Peyer's patch (tissue), 4 donors: ENCODE data around the gene FTO. TPM values are rescaled to one million over a fixed set of nuclear protein-coding genes. Genes with fewer than 3 reads are reported as not detected.

ENCODE experiments used
- DNase-seq, 3 donors: peaks; one replicate each; pipeline ENCODE4 v3.0.0-alpha.2; 2017 to 2019
- H3K27ac ChIP-seq, 4 donors: fragments of 200-600 bp; sonication (generic); one replicate each; pipeline ENCODE4 v1.5.1; 2016 to 2019
- H3K27me3 ChIP-seq, 2 donors: fragments of 200-600 bp; sonication (generic); one replicate each; pipeline ENCODE4 v1.5.1; 2019
- H3K36me3 ChIP-seq, 3 donors: fragments of 200-600 bp; sonication (generic); one replicate each; pipeline ENCODE4 v1.5.1; 2016 to 2019
- H3K4me1 ChIP-seq, 4 donors: fragments of 200-600 bp; sonication (generic); one replicate each; pipeline ENCODE4 v1.5.1; 2016 to 2019
- H3K4me3 ChIP-seq, 4 donors: fragments of 200-600 bp; sonication (generic); 1 replicate in 3 of 4; 2 replicates in 1 of 4; pipeline ENCODE4 v1.5.1; 2016 to 2019; ENCODE audit warnings: mild to moderate bottlenecking in 1 of 4
- H3K9me3 ChIP-seq, 4 donors: fragments of 200-600 bp; sonication (generic); one replicate each; pipeline ENCODE4 v1.5.1; 2016 to 2019; ENCODE audit warnings: mild to moderate bottlenecking in 1 of 4
- POLR2A ChIP-seq, 2 donors: fragments of 450-650 bp; IDR thresholded peaks; one replicate each; pipeline ENCODE4 v1.5.1; 2017; ENCODE audit warnings: antibody characterized with exemption in 2 of 2, mild to moderate bottlenecking in 2 of 2, moderate library complexity in 2 of 2
- total RNA-seq, 4 donors: library from RNA; depleted of rRNA; stranded (reverse); fragments of >200 nt; gene quantifications; one replicate each; pipeline ENCODE4 v1.1.0, GENCODE V29; 2016
- TF ChIP-seq, protein P1 (sequence below), 6 experiments: fragments of 450-650 bp in 4 of 6; fragments of 200-600 bp in 2 of 6; sonication (generic) in 1 of 6; IDR thresholded peaks; one replicate each; pipeline ENCODE4 v1.5.1; 2017 to 2019; ENCODE audit warnings: antibody characterized with exemption in 6 of 6, mild to moderate bottlenecking in 3 of 6, moderate library complexity in 1 of 6

FTO gene
- 10 to 100 TPM; 37.0 to 95.7 (median 45.1) TPM for total RNA-seq

DNA sequence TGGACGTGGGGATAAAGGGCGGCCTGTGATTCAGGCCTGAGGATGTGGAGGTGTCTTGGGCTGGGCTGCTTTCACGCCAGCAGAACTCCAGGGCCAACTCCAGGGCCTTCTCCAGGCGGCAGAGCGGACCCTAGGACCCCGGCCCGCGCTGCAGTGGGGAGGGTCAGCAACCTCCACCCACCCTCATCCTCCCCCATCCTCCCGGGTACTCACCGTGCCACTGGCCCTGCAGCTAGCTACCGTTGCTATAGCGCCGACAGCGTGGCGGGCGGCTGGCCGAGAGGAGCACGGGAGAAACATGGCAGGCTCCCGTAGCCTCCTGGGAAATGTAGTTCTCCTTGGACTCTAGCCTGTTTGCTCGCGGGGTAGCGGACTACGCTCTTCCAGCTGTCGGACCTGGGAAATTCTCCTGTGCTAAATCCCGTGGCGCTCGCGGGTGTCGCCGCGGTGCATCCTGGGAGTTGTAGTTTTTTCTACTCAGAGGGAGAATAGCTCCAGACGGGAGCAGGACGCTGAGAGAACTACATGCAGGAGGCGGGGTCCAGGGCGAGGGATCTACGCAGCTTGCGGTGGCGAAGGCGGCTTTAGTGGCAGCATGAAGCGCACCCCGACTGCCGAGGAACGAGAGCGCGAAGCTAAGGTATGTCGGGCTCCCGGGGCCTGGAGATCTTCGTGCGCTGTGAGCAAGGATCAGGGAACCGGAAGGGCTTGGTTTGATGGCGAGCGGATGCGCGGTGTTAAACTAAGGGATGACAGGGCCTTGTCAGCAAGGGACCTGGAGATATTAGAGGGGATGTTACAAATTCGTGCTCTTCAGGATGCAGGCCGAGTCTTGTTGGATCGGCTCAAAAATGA, at the start of gene FTO, which contains the start of gene RPGRIP1L:
FTO (plus strand) TSS at position 567 of the 855 bp plus-strand sequence.
RPGRIP1L (minus strand) TSS at position 270 of the 855 bp plus-strand sequence. CDS start 3,136 bp downstream, outside the sequence.
- no peaks in the 10 kb centered on the region for H3K27me3 ChIP-seq
- peaks cover 0 to 19% (median 4%) of the 10 kb centered on the region in 4 donors for H3K4me1 ChIP-seq
- DNase-seq: peak; percentile 98 to 100 (median 98)
- H3K36me3 ChIP-seq: no peaks in the 10 kb centered on the region
- no peak for TF ChIP-seq POLR2A (IDR thresholded peaks at IDR 0.05)
- TF ChIP-seq, protein P1, sequence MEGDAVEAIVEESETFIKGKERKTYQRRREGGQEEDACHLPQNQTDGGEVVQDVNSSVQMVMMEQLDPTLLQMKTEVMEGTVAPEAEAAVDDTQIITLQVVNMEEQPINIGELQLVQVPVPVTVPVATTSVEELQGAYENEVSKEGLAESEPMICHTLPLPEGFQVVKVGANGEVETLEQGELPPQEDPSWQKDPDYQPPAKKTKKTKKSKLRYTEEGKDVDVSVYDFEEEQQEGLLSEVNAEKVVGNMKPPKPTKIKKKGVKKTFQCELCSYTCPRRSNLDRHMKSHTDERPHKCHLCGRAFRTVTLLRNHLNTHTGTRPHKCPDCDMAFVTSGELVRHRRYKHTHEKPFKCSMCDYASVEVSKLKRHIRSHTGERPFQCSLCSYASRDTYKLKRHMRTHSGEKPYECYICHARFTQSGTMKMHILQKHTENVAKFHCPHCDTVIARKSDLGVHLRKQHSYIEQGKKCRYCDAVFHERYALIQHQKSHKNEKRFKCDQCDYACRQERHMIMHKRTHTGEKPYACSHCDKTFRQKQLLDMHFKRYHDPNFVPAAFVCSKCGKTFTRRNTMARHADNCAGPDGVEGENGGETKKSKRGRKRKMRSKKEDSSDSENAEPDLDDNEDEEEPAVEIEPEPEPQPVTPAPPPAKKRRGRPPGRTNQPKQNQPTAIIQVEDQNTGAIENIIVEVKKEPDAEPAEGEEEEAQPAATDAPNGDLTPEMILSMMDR (IDR thresholded peaks at IDR 0.05): peak in 4 of 6 experiments; percentile 11 to 37 (median 29)
- H3K4me3 ChIP-seq: peak within 1 kb of the TSS; percentile 55 to 72 (median 59)
- H3K9me3 ChIP-seq: no peaks in the 10 kb centered on the region
- peak within 1 kb of the TSS; percentile 28 to 70 (median 50) for H3K27ac ChIP-seq

DNA sequence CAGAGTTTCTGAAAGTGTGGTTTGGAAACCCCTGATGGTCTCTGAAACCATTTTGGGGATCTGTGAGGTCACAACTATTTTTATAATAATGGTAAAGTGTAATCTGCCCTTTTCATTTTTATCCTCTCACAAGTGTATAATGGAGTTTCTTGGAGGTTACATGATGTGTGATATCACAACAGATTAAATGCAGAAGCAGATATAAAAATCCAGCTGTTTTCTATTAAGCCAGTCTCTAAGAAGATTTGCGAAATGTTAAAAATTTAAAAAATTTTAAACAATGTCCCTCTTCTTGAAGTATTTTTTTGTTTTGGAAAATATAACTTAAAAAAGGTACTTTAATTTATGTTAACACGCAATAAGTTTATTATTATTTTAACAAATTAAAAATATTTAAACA, 49.0 kb upstream of the FTO start:
- Histone ChIP-seq H3K36me3 (peaks cover 0 to 7% (median 0%) of the 10 kb centered on the region in 3 donors), H3K27ac (no peak overlapping the region), H3K4me1 (no peaks in the 10 kb centered on the region), H3K4me3 (no peak overlapping the region), H3K9me3 (no peaks in the 10 kb centered on the region), H3K27me3 (no peaks in the 10 kb centered on the region)
- TF ChIP-seq POLR2A (IDR thresholded peaks at IDR 0.05): no peak
- TF ChIP-seq, protein P1 (IDR thresholded peaks at IDR 0.05): no peak
- DNase-seq: no peak

GRCh38 chr16:53662072-53662471, 41.9 kb upstream of the FTO start:
- Histone ChIP-seq H3K4me3 (no peak overlapping the region), H3K4me1 (no peaks in the 10 kb centered on the region), H3K27ac (no peak overlapping the region), H3K36me3 (no peaks in the 10 kb centered on the region), H3K27me3 (no peaks in the 10 kb centered on the region), H3K9me3 (no peaks in the 10 kb centered on the region)
- TF ChIP-seq POLR2A (IDR thresholded peaks at IDR 0.05): no peak
- TF ChIP-seq, protein P1 (IDR thresholded peaks at IDR 0.05): no peak
- no peak for DNase-seq

DNA sequence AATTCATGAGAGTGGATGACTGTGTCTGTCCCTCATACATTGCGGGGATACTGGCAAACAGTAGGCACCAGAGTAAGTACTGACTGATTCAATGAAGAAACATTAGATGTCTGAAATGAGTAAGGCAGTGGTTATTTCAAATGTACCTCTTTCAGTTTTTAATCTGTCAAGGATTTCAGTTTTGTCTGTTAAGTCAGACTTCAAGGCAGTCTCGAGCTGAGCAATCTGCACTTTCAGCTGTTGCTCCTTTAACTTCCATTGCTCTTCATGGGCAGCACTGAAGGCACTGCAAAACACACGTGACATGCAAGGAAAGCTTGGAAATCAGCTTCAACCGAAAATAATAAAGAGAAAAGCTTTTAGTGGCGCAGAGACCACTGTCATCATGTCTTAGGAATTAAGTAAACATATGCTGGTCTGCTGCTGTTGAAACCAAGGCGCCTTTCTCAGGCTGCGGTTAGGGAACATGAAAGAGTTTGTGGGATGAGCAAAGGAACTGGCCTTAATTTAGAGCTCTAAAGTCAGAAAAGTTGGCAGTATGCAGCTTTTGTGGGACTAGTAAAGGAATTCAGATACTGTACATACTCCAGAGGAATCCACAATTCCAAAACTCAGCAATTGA, 39.1 kb upstream of the FTO start:
- Histone ChIP-seq H3K36me3 (no peaks in the 10 kb centered on the region), H3K4me1 (no peaks in the 10 kb centered on the region), H3K27ac (no peak overlapping the region), H3K9me3 (no peaks in the 10 kb centered on the region), H3K27me3 (no peaks in the 10 kb centered on the region), H3K4me3 (no peak overlapping the region)
- no peak for DNase-seq
- TF ChIP-seq POLR2A (IDR thresholded peaks at IDR 0.05): no peak
- TF ChIP-seq, protein P1 (IDR thresholded peaks at IDR 0.05): no peak

GRCh38 chr16:53666786-53667415, 37.1 kb upstream of the FTO start:
- Histone ChIP-seq H3K4me3 (no peak overlapping the region), H3K27ac (no peak overlapping the region), H3K9me3 (no peaks in the 10 kb centered on the region), H3K36me3 (no peaks in the 10 kb centered on the region), H3K4me1 (no peaks in the 10 kb centered on the region), H3K27me3 (no peaks in the 10 kb centered on the region)
- TF ChIP-seq POLR2A (IDR thresholded peaks at IDR 0.05): no peak
- TF ChIP-seq, protein P1 (IDR thresholded peaks at IDR 0.05): no peak
- no peak for DNase-seq
